ENCODE data around the gene ATP6V0D1.

DNA sequence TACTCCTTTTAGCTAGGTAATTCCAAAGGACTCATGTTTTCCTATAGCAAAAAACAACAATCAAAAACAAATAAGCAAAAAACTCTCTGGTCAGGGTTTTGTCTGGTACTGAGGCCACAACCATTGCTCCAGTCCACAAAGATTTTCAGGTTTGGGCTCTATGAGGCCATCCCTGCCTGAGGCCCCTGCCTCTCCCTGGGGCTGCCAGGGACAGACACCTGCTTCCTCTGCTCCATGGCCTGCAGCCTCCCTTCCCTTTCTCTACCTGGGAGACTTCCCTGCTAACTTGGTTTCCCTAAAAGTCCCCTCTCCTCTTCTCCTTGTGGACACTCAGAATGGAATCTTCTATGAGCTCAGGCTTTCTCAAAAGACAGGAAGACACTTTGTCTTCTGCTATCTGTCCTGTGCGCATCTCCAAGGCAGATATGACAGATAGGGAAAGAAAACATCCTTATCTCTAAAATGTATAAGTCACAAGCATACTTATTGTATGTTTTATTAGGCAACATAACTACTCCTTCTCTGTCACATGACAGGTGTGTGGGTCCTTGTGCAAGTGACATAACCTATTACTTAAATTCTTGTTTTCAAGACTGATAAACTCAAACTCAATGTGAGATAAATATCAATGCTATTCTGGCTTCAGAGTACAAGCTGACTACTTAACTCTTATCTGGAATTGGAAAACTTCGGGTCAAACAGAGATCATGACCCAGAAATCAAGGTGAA lies 63.5 kb downstream of the ATP6V0D1 start:
- TF ChIP-seq CTCF (conservative IDR thresholded peaks at IDR 0.05; ENCODE audit: low read depth in 2 of 2) (no peak), POLR2AphosphoS5 (IDR thresholded peaks at IDR 0.05; ENCODE audit: low read depth) (no peak), EZH2 (IDR thresholded peaks at IDR 0.05; ENCODE audit: low read depth, unreplicated experiment) (no peak), ZNF331 (CRISPR knock-in tag; IDR thresholded peaks at IDR 0.05; ENCODE audit: low read depth) (no peak), EZH2phosphoT487 (IDR thresholded peaks at IDR 0.05; ENCODE audit: unreplicated experiment) (no peak), JUNB (IDR thresholded peaks at IDR 0.05; ENCODE audit: unreplicated experiment) (no peak), ETS1 (IDR thresholded peaks at IDR 0.05) (no peak), CREB1 (CRISPR knock-in tag; IDR thresholded peaks at IDR 0.05; ENCODE audit: low read depth) (no peak), STAT1 (IDR thresholded peaks at IDR 0.05; ENCODE audit: unreplicated experiment) (no peak), ZNF114 (CRISPR knock-in tag; IDR thresholded peaks at IDR 0.05) (no peak), NANOG (IDR thresholded peaks at IDR 0.05; ENCODE audit: borderline replicate concordance) (no peak)
- TF ChIP-seq, protein P1, sequence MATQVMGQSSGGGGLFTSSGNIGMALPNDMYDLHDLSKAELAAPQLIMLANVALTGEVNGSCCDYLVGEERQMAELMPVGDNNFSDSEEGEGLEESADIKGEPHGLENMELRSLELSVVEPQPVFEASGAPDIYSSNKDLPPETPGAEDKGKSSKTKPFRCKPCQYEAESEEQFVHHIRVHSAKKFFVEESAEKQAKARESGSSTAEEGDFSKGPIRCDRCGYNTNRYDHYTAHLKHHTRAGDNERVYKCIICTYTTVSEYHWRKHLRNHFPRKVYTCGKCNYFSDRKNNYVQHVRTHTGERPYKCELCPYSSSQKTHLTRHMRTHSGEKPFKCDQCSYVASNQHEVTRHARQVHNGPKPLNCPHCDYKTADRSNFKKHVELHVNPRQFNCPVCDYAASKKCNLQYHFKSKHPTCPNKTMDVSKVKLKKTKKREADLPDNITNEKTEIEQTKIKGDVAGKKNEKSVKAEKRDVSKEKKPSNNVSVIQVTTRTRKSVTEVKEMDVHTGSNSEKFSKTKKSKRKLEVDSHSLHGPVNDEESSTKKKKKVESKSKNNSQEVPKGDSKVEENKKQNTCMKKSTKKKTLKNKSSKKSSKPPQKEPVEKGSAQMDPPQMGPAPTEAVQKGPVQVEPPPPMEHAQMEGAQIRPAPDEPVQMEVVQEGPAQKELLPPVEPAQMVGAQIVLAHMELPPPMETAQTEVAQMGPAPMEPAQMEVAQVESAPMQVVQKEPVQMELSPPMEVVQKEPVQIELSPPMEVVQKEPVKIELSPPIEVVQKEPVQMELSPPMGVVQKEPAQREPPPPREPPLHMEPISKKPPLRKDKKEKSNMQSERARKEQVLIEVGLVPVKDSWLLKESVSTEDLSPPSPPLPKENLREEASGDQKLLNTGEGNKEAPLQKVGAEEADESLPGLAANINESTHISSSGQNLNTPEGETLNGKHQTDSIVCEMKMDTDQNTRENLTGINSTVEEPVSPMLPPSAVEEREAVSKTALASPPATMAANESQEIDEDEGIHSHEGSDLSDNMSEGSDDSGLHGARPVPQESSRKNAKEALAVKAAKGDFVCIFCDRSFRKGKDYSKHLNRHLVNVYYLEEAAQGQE (IDR thresholded peaks at IDR 0.05; ENCODE audit: unreplicated experiment): no peak
- TF ChIP-seq, protein P2, sequence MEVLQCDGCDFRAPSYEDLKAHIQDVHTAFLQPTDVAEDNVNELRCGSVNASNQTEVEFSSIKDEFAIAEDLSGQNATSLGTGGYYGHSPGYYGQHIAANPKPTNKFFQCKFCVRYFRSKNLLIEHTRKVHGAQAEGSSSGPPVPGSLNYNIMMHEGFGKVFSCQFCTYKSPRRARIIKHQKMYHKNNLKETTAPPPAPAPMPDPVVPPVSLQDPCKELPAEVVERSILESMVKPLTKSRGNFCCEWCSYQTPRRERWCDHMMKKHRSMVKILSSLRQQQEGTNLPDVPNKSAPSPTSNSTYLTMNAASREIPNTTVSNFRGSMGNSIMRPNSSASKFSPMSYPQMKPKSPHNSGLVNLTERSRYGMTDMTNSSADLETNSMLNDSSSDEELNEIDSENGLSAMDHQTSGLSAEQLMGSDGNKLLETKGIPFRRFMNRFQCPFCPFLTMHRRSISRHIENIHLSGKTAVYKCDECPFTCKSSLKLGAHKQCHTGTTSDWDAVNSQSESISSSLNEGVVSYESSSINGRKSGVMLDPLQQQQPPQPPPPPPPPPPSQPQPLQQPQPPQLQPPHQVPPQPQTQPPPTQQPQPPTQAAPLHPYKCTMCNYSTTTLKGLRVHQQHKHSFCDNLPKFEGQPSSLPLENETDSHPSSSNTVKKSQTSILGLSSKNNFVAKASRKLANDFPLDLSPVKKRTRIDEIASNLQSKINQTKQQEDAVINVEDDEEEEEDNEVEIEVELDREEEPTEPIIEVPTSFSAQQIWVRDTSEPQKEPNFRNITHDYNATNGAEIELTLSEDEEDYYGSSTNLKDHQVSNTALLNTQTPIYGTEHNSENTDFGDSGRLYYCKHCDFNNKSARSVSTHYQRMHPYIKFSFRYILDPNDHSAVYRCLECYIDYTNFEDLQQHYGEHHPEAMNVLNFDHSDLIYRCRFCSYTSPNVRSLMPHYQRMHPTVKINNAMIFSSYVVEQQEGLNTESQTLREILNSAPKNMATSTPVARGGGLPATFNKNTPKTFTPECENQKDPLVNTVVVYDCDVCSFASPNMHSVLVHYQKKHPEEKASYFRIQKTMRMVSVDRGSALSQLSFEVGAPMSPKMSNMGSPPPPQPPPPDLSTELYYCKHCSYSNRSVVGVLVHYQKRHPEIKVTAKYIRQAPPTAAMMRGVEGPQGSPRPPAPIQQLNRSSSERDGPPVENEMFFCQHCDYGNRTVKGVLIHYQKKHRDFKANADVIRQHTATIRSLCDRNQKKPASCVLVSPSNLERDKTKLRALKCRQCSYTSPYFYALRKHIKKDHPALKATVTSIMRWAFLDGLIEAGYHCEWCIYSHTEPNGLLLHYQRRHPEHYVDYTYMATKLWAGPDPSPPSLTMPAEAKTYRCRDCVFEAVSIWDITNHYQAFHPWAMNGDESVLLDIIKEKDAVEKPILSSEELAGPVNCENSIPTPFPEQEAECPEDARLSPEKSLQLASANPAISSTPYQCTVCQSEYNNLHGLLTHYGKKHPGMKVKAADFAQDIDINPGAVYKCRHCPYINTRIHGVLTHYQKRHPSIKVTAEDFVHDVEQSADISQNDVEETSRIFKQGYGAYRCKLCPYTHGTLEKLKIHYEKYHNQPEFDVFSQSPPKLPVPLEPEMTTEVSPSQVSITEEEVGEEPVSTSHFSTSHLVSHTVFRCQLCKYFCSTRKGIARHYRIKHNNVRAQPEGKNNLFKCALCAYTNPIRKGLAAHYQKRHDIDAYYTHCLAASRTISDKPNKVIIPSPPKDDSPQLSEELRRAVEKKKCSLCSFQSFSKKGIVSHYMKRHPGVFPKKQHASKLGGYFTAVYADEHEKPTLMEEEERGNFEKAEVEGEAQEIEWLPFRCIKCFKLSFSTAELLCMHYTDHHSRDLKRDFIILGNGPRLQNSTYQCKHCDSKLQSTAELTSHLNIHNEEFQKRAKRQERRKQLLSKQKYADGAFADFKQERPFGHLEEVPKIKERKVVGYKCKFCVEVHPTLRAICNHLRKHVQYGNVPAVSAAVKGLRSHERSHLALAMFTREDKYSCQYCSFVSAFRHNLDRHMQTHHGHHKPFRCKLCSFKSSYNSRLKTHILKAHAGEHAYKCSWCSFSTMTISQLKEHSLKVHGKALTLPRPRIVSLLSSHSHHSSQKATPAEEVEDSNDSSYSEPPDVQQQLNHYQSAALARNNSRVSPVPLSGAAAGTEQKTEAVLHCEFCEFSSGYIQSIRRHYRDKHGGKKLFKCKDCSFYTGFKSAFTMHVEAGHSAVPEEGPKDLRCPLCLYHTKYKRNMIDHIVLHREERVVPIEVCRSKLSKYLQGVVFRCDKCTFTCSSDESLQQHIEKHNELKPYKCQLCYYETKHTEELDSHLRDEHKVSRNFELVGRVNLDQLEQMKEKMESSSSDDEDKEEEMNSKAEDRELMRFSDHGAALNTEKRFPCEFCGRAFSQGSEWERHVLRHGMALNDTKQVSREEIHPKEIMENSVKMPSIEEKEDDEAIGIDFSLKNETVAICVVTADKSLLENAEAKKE (CRISPR knock-in tag; IDR thresholded peaks at IDR 0.05): no peak
